Activated CD4-positive, alpha-beta T cell treated with anti-CD3 and anti-CD28 coated beads, Interleukin-2, amount 50 U/mL, for 24 hours (primary cell): ENCODE measurements around the gene LMAN1.

Experiments used
- DNase-seq, 2 donors: peaks; one replicate each; pipeline ENCODE4 v3.0.0-alpha.2; 2020; ENCODE audit warnings: low read depth in 1 of 2, low spot score in 1 of 2

Gene LMAN1, protein sequence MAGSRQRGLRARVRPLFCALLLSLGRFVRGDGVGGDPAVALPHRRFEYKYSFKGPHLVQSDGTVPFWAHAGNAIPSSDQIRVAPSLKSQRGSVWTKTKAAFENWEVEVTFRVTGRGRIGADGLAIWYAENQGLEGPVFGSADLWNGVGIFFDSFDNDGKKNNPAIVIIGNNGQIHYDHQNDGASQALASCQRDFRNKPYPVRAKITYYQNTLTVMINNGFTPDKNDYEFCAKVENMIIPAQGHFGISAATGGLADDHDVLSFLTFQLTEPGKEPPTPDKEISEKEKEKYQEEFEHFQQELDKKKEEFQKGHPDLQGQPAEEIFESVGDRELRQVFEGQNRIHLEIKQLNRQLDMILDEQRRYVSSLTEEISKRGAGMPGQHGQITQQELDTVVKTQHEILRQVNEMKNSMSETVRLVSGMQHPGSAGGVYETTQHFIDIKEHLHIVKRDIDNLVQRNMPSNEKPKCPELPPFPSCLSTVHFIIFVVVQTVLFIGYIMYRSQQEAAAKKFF

DNA sequence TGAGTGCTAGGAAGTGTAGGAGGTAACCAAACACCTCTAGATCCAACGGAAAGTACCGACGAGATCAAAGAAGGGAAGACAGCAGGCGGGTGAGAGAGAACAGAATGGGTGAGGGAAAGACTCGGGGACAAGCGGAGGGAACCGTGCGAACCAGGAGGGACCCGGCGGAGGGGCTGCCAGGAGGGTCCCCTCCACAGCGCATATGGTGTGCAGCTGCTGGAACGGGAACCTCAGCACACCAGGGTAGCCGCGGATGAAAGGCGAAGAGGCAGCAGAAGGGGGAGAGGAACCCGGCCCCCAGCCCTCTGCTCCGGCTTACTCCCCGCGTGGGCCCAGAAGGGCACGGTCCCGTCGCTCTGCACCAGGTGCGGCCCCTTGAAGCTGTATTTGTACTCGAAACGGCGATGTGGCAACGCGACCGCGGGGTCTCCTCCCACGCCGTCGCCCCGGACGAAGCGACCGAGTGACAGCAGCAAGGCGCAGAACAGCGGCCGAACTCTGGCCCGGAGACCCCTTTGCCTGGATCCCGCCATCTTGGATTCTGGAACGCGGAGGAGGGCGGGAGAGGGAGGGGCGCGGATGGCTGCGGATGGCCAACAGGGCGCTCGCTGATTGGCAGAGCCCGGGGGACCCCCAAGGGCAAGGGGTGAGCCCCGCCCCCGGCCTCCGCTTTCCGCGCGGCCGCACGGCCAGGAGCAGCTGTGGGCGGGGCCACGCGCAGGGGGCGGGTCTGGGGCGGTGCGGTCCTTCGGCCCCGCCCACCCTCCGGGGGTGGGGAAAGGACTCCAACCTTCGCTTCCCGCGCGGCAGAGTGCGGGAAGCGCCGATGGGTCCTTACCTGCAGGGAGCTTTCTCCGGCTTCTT is at the start of gene LMAN1:
Gene LMAN1 (minus strand): TSS at position 554 of the 864 bp plus-strand sequence. CDS start 21 bp downstream, at position 533.
- DNase-seq = peak; percentile 86 to 88

DNA sequence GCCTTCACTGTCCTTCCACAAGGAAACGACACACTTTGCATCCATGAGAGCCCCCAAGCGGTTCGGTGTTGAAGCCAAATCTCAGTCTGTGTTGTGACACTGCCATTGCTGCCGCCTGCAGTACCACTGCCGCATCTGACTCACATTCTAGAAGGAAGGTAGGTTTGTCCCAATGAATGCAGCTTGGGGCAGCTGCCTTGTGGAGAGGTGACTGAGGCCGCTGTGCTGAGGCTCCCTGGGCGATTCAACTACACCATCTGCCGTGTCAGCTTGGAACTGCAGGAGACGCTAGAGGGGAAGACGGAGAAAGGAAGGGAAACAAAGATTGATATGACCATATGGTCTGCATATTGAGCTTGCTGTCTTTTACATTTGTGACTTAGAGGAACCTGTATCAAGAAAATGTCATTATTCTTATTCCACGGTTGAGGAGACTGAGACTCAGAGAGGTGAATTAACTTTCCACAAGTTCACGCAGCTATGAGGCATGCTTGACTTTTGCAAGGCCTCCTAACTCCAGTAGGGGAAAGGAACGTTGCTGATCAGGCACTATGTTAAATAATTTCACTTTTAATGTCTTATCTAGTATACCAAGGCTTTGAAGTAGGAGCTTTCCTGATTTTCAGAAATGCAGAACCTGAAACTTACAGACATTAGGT is 43.5 kb upstream of the LMAN1 start:
- DNase-seq = peak; percentile 55 to 72

DNA sequence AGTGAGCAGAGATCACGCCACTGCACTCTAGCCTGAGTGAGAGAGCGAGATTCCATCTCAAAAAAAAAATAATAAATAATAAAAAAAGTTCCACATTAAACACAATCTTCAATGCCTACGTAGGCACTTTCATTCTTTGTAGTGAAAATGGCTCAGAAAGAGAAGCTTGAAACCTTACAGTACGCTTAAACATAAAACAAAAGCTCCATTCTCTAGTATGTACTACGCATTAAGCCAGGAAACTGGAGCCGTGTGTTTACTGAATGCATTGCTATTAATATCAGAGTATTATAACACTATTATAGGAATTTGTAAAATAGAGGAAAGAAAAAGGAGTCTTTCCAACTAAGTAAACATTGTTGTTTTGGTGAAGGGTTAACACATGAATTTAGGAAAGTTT is 41.3 kb upstream of the LMAN1 start:
- DNase-seq = no peak

DNA sequence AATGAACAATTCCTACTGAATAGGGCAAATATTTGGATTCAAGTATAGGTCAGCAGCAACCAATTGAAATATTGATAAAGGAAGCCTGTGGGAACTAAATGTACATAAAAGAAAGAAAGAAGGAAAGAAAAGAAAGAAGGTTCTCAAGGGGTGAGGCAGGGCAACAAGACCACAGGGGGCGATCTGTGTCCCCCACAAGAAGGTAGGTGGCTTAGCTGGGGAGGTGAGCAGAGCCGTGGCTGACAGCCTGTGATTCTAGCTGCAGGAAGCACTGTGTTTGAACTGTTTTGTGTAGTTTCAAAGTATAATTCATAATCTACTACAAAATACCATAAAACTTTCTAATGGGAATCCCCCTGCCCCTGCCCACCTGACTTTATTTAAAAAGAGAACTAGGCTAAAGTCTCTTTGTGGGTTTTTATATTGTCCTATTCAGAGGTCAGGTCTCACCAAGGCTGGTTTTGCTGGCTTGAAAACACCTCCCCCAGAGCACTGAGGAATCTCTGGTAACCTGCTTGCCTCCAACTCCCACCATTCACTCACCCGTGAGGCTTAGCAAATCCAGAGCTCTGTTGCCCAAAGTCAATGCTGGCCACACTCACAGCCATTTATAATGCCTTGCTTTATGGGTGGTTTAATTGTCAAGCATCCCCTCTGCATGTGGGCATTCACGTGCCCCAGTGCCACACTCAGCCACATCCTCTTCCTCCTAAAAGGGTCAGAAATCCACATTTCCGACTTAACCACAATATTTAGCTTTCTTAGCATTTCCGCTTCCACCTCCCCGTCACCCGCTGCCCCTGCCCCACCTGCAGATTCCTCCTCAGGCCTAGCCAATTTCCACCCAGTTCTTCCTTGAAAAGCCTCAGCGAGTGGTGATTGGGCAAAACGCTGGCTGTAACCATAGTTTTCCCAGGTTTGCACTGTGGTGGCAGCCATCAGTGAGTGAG is 36.4 kb upstream of the LMAN1 start:
- no peak for DNase-seq

DNA sequence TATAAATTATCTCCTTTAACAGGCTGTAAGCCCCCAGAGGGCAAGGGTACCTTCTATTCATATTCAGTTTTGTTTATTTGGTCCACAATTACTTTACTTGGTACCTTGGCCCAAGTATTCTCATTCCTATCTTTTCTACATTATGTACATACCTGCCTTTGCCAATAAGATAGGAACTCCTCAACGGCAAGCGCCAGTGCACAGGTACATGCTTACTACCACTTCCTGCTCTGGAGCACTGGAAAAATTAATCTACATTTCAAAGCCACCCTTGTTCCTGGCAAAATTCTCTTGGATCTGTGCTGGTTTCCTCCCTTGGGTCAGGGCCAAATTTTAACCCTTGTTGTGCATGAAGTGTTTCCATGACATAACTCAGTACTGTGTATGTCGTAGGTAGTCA is 34.3 kb upstream of the LMAN1 start:
- no peak for DNase-seq

DNA sequence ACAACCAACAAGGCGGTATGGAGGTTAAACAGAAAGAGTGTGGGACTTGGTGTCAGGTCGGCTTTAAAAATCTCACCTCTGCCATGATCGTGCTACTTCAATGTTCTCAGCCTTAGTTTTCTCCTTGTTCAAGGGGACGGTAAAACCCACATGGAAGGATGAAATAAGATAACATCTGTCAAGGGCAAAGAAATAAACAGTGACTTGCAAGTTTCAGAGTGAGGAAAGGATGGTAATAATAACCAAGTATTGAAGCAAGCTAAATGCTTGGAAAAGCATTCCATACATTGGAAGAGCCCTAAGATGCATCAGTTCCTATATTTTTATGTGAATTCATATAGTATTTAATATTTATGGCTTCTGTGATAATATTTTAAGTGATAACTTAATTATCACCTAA is 29.8 kb upstream of the LMAN1 start:
- no peak for DNase-seq

DNA sequence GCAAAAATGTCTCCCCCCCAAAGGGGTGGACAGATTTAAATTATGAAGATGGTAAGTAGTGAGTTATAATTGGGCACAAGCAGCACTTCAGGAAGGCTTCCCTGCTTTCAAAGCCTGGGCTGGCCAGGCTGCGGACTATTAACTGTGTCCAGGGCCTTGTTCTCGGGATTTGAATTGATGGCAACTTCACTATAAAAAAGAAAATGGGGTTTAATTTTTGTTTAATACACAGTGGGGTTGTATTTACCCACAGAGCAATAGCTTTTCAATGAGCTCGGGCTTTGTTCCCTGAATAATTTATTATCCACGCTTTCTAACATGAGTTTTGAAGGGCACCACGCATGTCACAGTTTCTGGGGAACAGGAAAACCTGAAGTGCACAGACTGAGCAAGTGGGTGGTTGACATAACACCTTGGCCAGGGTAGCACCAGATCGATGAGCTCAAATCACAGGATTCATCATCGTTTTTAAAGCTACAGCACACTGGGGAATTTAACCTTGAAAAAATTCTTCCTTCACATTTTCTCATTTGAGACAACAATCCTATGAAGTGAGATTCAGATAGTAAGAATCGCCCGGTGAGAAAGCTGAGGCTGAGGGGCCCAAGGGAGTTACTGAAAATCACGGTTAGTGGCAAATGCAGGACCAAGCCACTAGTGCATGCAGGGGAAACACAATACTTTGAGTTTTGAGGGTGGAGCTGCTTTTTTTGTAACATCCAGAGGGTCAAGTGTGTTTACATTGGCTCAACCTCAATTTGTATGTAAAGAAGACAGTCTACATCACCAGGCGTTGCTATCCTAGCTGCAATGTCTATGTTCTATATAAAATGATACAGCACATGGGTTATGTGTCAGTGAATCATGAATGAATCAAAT is 28.9 kb upstream of the LMAN1 start:
- DNase-seq = no peak

DNA sequence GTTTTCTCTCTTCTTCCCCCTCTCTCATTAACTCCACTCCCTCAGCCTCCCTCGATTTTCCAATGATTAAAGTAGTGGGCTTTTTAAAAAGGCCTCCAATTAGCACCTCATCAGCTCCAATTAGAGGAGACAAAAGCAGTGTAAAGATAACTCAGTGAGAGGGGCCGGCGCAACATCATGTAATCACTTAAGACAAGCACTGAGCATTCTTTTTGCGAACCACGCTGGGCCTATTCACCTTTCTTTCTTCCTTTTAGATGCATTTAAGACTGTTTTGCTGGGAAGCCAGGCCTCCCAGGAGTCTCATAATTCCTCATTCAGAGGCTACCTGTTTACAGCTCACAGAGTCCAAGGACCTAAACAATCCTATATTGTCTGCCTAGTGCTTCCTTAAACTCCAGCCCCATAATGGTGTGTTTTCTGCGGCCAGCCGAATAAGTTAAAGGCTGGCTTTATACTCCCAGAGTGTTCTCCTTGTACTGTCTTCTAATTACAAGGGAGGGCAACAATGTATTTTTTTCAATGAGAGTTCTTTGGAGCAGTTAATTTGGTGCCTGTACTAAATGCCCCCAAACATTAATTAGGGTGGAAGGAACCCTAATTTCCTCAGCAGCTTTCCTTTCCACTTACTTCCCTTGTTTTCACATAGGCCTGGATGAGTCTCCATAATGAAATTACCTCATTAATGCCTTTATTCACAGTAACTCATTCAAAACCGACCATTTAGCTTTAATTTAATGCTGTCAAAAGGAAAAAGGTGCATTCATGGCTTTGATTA is 28.0 kb upstream of the LMAN1 start:
- no peak for DNase-seq

DNA sequence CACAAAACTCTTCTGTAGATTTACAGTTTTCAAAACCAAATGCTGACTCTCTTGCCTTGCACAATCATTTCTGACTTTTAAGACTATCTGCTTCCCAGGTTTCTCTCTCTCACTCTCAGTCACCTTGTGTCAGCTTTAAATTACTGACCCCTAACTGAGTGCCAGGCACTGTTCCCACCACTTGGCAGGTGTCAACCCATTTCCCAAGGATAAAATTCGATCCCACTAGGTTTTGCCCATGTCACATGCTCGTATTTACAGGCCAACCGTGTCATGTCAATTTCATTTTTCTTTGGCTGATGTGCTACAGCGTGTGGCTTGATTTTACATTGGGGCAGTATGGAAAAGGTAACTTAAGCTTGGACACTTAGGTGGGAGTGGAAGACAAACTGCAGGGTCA is 26.1 kb upstream of the LMAN1 start:
- DNase-seq = no peak

DNA sequence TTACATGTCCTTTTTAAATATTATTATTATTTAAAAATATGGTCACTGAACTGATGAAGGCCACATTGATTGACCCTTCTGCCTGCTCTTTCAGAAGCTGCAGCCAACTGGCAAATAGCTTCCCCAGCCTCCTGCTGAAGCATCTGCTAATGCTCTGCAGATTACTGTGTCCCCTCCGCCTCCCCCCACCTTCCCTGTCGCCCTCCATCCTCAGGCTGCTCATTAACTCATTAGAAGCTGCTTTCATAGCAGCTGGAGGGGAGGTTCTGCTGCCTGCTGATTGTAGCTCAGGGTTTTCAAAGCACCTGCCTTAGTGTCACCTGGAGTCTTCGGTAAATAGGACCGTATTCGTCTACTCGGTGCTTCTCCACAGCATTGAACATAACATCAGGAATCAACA is 24.8 kb upstream of the LMAN1 start:
- DNase-seq = no peak

DNA sequence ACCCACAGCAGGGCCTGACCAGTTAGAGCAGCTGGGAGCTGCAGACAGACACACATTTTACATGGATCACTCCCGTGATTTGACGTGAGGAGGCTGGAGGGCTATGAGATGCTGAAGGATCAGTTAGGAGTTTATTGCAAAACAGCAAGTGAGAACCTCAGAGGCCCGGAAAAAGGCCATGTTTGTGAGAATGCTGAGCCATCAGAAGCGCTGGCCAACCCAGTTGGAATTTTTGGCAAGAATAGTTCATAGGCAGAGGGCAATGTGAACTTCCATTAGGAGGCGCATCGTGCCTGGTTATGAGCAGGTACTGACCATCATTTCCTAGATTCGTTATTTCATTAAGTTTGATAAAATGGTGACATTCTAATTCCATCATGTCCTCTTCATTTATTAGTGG is 23.3 kb upstream of the LMAN1 start:
- DNase-seq = no peak

DNA sequence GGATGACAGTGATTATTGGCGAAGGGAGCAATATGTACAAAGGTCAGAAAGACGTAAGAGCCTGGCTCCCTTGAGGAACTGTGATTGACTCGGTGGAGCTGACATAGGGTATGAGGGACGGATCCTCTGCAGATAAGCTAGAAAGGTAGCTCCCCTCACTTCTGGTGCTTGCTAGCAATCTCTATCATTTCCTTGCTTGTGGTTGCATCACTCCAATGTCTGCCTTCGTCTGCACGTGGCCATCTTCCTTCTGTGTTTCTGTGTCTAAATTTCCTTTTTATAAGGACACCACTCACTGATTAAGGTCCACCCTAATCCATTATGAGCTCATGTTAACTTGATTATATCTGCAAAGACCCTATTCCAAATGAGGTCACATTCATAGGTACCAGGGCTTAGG is 22.9 kb upstream of the LMAN1 start:
- no peak for DNase-seq

DNA sequence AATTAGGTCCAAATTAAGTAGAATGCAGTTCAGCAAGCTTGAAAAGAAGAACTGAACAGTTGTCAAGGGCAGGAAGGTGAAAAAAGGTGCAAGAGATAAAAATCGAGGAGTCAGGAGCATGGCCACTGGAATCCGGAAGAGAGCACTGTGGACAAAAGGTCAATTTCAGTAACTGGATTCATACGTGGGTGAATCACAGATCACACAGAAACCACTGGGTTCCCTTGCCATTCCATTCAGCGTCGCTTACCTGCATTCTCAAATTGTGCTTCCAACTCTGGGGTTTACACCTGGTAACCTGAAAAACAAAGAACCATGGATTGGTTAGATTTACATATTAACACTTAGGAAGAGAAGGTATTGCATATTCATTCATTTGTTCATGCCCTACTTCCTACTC is 21.6 kb upstream of the LMAN1 start:
- DNase-seq = no peak

DNA sequence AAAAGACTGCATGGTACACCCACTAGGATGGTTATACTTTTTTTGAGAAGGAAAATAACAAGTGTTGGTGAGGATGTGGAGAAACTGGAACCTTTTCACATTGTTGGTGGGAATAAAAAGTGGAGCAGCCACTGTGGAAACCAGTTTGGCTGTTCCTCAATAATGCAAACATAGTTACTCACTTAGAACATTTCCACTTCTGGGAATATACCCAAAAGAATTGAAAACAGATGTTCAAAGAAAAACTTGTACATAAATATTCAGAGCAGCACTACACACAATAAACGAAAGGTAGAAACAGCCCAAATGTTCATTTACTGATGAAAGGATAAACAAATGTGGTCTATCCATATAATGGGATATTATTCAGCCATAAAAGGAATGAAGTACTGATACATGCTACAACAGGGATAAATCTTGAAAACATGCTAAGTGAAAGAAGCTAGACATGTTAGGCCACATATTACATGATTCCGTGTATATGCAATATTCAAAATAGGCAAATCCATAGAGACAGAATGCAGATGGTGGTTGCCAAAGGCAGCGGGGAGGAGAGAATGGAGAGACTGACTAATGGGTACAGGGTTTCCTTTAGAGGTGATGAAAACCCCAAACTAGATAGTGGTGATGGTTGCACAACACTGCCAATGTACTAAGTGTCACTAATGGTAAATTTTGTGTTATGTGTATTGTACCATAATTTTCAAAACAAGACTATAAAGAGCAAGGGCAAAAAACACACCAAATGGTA is 20.9 kb upstream of the LMAN1 start:
- DNase-seq = no peak

DNA sequence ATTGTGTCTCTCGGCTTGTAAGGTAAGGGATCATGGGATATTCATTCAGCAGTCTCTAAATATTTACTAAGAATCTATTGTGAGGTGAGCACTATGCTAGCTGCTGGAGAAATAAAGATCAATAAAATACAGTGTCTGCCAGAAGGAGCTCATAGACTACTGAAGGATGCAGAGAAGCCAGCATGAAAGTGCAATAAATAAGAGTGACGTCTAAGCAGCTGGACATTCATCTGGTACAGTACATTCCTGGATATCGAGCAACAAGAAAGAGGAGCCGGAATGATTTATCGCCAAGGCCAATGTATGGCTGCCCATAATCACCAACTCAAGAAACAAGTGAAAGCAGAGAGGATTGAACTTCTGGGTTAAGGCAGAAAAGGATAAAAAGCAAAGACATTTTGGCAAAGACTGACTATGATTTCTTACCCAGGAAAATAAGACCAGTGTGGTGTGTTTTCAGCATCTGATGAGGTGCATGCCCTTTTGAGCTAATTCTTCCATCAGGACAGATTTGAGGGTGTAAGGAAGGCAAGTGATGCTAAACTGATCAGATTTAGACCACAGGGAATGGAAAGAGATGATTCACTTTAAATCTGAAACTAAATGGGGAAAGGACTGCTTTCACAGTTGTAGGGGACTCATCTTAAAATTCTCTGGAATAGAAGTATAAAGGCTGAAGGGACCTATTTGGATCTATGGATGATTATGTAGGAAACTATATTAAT is 18.7 kb upstream of the LMAN1 start:
- DNase-seq = no peak

DNA sequence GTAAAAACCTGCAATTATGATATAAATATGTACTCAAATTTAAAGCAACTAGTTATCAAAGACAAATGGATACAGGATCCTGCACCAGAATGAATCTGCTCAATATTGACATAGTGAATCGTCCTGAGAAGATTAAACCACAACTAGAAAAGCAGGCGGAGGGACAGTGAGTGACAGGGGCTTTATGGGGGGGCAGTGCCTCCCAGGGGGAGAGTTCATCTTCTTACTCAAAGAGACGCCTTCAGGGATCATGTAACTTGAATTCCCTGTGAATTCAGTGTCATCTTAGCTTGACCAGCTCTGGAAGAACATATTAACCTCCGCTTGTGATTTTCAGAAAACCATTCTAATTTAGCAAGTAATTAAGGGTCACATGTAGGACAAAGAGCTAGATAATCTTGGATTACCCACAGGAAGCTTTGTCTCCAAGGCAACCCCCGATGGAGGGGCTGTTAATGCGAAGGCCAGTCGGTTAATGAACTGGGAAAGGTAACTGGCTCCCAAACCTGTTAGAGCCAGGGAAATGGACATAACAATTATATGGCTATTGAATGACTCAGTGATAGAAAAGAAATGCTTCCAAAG is 17.4 kb upstream of the LMAN1 start:
- no peak for DNase-seq

DNA sequence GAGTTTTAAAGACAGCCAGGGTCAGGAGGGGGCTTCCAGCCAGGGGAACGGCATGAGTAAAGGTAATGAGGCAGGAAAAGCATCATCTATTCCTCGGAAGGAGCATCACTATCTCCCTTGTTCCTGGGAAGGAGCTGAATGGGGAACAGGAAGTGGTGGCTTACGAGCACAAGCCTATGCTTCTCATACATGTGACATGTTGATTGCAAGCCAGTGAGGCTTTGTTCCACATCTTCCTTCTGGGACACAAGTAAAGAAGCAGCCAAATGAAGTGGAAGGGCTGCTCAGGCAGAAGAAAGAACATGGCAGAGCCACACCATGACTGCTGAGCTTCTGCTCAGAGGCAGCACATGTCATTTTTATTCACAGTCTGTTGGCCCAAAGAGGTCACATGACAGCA is 15.1 kb upstream of the LMAN1 start:
- no peak for DNase-seq
